ENCODE measurements around the gene CTRB2. TPM values are rescaled to one million over a fixed set of nuclear protein-coding genes. Genes with fewer than 3 reads are reported as not detected.

Gene CTRB2
- total RNA-seq, 2 experiments from 2014 or later = not detected

DNA sequence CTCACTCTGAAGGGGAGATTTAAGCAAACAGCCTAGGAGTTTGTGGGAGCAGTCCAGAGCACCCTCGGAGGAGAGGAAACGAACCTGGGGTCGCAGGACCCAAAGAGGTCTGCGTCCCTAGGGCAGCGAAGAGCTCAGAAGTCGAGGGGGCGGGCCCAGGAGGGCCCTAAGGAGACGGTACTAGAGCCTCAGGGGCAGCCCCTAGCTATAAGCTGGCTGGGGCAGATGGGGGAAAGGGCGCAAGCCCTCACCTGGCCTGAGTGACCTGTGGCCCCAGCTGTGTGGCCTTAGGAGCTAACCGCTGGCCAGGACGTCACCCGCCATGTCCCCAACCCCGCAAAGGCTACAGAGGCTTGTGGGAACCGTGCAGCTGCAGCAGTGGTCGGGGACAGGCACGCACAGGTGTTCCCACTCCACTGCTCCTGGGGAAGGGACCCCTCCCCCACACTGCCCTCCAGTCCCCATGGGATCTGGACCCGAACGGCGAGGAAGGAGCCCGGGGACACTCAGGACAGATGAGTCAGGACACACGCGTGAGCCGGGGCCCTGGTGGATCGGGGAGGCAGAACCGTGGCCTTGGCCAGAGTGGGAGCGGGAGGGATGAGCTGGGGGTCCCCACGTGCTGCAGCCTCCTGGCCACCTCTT is 2.0 kb upstream of the CTRB2 start:
- Histone ChIP-seq H2AFZ (ENCODE audit: low read length) (no peak overlapping the region), H3K27ac (ENCODE audit: low read depth, low read length, poor library complexity, severe bottlenecking) (no peak overlapping the region), H3K9me3 (ENCODE audit: low read length) (no peaks in the 10 kb centered on the region), H3K36me3 (ENCODE audit: insufficient read depth, low read length) (no peaks in the 10 kb centered on the region), H3K4me2 (ENCODE audit: low read length) (no peak overlapping the region), H4K20me1 (ENCODE audit: insufficient read depth, low read length) (no peaks in the 10 kb centered on the region), H3K4me3 (ENCODE audit: low read depth, low read length, poor library complexity, severe bottlenecking) (no peak overlapping the region), H3K4me1 (ENCODE audit: insufficient read depth, low read length, poor library complexity, severe bottlenecking) (no peaks in the 10 kb centered on the region), H3K9me2 (ENCODE audit: insufficient read depth, low read length) (no peaks in the 10 kb centered on the region), H3K79me2 (ENCODE audit: insufficient read depth, low read depth, low read length) (no peaks in the 10 kb centered on the region)
- TF ChIP-seq, protein P1, sequence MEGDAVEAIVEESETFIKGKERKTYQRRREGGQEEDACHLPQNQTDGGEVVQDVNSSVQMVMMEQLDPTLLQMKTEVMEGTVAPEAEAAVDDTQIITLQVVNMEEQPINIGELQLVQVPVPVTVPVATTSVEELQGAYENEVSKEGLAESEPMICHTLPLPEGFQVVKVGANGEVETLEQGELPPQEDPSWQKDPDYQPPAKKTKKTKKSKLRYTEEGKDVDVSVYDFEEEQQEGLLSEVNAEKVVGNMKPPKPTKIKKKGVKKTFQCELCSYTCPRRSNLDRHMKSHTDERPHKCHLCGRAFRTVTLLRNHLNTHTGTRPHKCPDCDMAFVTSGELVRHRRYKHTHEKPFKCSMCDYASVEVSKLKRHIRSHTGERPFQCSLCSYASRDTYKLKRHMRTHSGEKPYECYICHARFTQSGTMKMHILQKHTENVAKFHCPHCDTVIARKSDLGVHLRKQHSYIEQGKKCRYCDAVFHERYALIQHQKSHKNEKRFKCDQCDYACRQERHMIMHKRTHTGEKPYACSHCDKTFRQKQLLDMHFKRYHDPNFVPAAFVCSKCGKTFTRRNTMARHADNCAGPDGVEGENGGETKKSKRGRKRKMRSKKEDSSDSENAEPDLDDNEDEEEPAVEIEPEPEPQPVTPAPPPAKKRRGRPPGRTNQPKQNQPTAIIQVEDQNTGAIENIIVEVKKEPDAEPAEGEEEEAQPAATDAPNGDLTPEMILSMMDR (conservative IDR thresholded peaks at IDR 0.05; ENCODE audit: low read length) = no peak
- no peak for TF ChIP-seq EZH2phosphoT487 (IDR thresholded peaks at IDR 0.05; ENCODE audit: borderline replicate concordance, low read depth, low read length)
- no peak for DNase-seq (ENCODE audit: low spot score)
- POLR2A ChIA-PET = interaction anchor here (0.6 kb wide), 1 partner anchor 709 kb away, joined by 4 read pairs; no protein-coding TSS in a partner anchor
- BruUV-seq (replicated peaks) = no TSS peak
- intact Hi-C loops (cut with micrococcal nuclease; ENCODE audit: unreplicated experiment) = no loop called here
- CTCF ChIA-PET (ENCODE audit: unreplicated experiment) = interaction anchor here (0.5 kb wide), 1 partner anchor 27 kb away, joined by 3 read pairs; no protein-coding TSS in a partner anchor

DNA sequence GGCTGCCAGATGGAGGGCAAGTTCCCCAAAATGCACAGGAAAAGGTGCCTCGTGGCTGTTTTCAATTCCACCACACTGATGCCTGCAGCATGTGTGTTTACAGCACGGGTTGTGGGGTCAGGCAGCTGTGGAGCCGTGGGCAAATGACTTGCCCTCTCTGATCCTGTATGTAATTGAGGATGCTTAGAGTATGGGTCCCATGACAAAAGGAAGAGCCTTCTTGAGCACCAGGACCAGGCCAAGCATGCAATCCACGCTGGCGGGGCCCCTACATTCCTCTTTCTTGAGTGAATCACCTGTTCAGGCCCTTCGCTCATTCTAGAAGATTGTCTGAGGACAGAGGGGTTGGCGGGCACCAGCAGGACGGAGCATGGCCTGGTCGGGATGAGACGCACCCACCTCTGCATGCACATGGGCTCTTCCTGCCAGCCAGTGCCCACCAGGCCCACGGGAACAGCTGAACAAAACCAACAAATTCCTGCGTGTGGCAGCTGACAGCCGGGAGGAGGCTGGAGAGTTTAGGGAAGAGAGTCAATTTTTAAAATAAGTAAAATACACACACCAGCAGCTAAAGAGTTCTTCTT is 1.4 kb upstream of the CTRB2 start:
- no TSS peak for BruUV-seq (replicated peaks)
- no peak for DNase-seq (ENCODE audit: low spot score)
- CTCF ChIA-PET (ENCODE audit: unreplicated experiment) = no interaction called here

More for the DNA sequence above, 1.4 kb upstream of the CTRB2 start:
- Histone ChIP-seq H3K9me3 (ENCODE audit: low read length) (no peaks in the 10 kb centered on the region), H3K4me3 (ENCODE audit: low read depth, low read length, poor library complexity, severe bottlenecking) (no peak overlapping the region), H2AFZ (ENCODE audit: low read length) (no peak overlapping the region), H3K79me2 (ENCODE audit: insufficient read depth, low read depth, low read length) (no peaks in the 10 kb centered on the region), H4K20me1 (ENCODE audit: insufficient read depth, low read length) (no peaks in the 10 kb centered on the region), H3K9me2 (ENCODE audit: insufficient read depth, low read length) (no peaks in the 10 kb centered on the region), H3K27ac (ENCODE audit: low read depth, low read length, poor library complexity, severe bottlenecking) (no peak overlapping the region), H3K4me2 (ENCODE audit: low read length) (no peak overlapping the region), H3K36me3 (ENCODE audit: insufficient read depth, low read length) (no peaks in the 10 kb centered on the region), H3K4me1 (ENCODE audit: insufficient read depth, low read length, poor library complexity, severe bottlenecking) (no peaks in the 10 kb centered on the region)
- no peak for TF ChIP-seq EZH2phosphoT487 (IDR thresholded peaks at IDR 0.05; ENCODE audit: borderline replicate concordance, low read depth, low read length)
- TF ChIP-seq, protein P1 (conservative IDR thresholded peaks at IDR 0.05; ENCODE audit: low read length) = no peak
- intact Hi-C loops (cut with micrococcal nuclease; ENCODE audit: unreplicated experiment) = no loop called here
- POLR2A ChIA-PET = no interaction called here
